GM12878 (cell line): Measurements from ENCODE around the gene DDX27. TPM values are rescaled to one million over a fixed set of nuclear protein-coding genes. Genes with fewer than 3 reads are reported as not detected.

Experiments
- ATAC-seq: fragments of 200-7000 bp; cut with Tn5 transposase; 3 replicates; pipeline ENCODE4 v1.9.1; 2020; ENCODE audit warnings: mild to moderate bottlenecking, moderate library complexity
- BruUV-seq: library from RNA; stranded (reverse); fragments of 400-500 nt; replicated peaks from 2 replicates; lab custom pipeline; 2021; lab: Mats Ljungman, UMichigan
- CTCF ChIA-PET: fragments of 300-600 bp; sonication (Branson Sonifier 250); formaldehyde crosslinking; extraction: SDS; loops from one replicate; lab custom pipeline; 2021; ENCODE audit warnings: inconsistent platforms; lab: Yijun Ruan, JAX
- POLR2A ChIA-PET: fragments of 350-600 bp; formaldehyde crosslinking; extraction: SDS; loops from one replicate; lab custom pipeline; 2021; ENCODE audit warnings: inconsistent platforms; lab: Charles Lee
- RAD21 ChIA-PET: fragments of 300-600 bp; sonication (Branson Sonifier 250); formaldehyde crosslinking; loops from one replicate; lab custom pipeline; 2023; ENCODE audit warnings: antibody characterized with exemption; ENCODE audit not compliant: unreplicated experiment; lab: Charles Lee
- SMC1A ChIA-PET: fragments of 300-600 bp; sonication (Branson Sonifier 250); formaldehyde crosslinking; loops from one replicate; lab custom pipeline; 2023; ENCODE audit not compliant: unreplicated experiment, uncharacterized antibody; lab: Charles Lee
- DNase-seq: peaks from one replicate; pipeline ENCODE4 v3.0.0-alpha.2; 2011; ENCODE audit warnings: low read depth, low spot score
- FAIRE-seq: peaks from 3 replicates; lab custom pipeline; 2011; peaks lifted over from hg19 to GRCh38; lab: Jason Lieb, UNC
- H2AFZ ChIP-seq: 2 replicates; pipeline ENCODE4 v1.6.0; 2011; ENCODE audit warnings: low read depth, low read length, control low read depth; ENCODE audit not compliant: control insufficient read depth
- H3K27ac ChIP-seq: 2 replicates; pipeline ENCODE4 v1.5.1; 2011; ENCODE audit warnings: control low read depth; ENCODE audit not compliant: control insufficient read depth, insufficient read depth
- H3K27me3 ChIP-seq, 2 experiments: replicated peaks in 1 of 2; 2 replicates each; pipeline versions ENCODE4 v1.6.0 to v1.6.1; 2011; ENCODE audit warnings: low read length in 1 of 2; ENCODE audit not compliant: control insufficient read depth in 2 of 2, insufficient read depth in 2 of 2
- H3K36me3 ChIP-seq, 2 experiments: 2 replicates each; pipeline ENCODE4 v1.5.1; 2011; ENCODE audit warnings: low read length in 1 of 2; ENCODE audit not compliant: control insufficient read depth in 2 of 2, insufficient read depth in 2 of 2
- H3K4me1 ChIP-seq: 2 replicates; pipeline ENCODE4 v1.6.1; 2011; ENCODE audit warnings: mild to moderate bottlenecking, low read length, moderate library complexity, mixed read lengths; ENCODE audit not compliant: control insufficient read depth, insufficient read depth
- H3K4me2 ChIP-seq: 2 replicates; pipeline ENCODE4 v1.6.0; 2011; ENCODE audit warnings: control low read depth; ENCODE audit not compliant: control insufficient read depth, insufficient read depth
- H3K4me3 ChIP-seq: fragments of 200-600 bp; sonication (generic); 2 replicates; pipeline ENCODE4 v1.5.1; 2016
- H3K79me2 ChIP-seq: 2 replicates; pipeline ENCODE4 v1.6.0; 2011; ENCODE audit warnings: low read length; ENCODE audit not compliant: control insufficient read depth, insufficient read depth
- H3K9ac ChIP-seq: 2 replicates; pipeline ENCODE4 v1.8.0; 2011; ENCODE audit warnings: low read length, control low read depth, mixed read lengths; ENCODE audit not compliant: control insufficient read depth, insufficient read depth
- H3K9me3 ChIP-seq: replicated peaks from 3 replicates; pipeline ENCODE4 v1.5.1; 2011; ENCODE audit warnings: mild to moderate bottlenecking, low read length; ENCODE audit not compliant: control insufficient read depth, insufficient read depth
- H4K20me1 ChIP-seq: 2 replicates; pipeline ENCODE4 v1.6.0; 2011; ENCODE audit not compliant: control insufficient read depth, insufficient read depth
- BACH1 ChIP-seq: fragments of 450-650 bp; IDR thresholded peaks from 2 replicates; pipeline ENCODE4 v1.6.1; 2017; ENCODE audit warnings: mild to moderate bottlenecking, borderline replicate concordance
- CBFB ChIP-seq: IDR thresholded peaks from 2 replicates; pipeline ENCODE4 v1.6.1; 2016; ENCODE audit warnings: antibody characterized with exemption, low read depth
- CHD1 ChIP-seq: IDR thresholded peaks from 2 replicates; pipeline ENCODE4 v1.6.1; 2012; ENCODE audit warnings: low read depth, low read length, improper control_type of control experiment
- IRF4 ChIP-seq: IDR thresholded peaks from 2 replicates; pipeline ENCODE4 v1.6.1; 2011; ENCODE audit warnings: low read depth, low read length
- LARP7 ChIP-seq: fragments of 450-650 bp; IDR thresholded peaks from 2 replicates; pipeline ENCODE4 v1.6.1; 2017; ENCODE audit warnings: mild to moderate bottlenecking
- MXI1 ChIP-seq: fragments of 150-350 bp; IDR thresholded peaks from 2 replicates; pipeline ENCODE4 v1.6.1; 2011; ENCODE audit warnings: low read depth, mild to moderate bottlenecking, inconsistent platforms, low read length, improper control_type of control experiment
- NFIC ChIP-seq: IDR thresholded peaks from 2 replicates; pipeline ENCODE4 v1.6.1; 2012; ENCODE audit warnings: low read depth, mild to moderate bottlenecking, inconsistent platforms, low read length, moderate library complexity
- NFXL1 ChIP-seq: fragments of 450-650 bp; IDR thresholded peaks from 2 replicates; pipeline ENCODE4 v1.6.1; 2017; ENCODE audit warnings: antibody characterized with exemption, mild to moderate bottlenecking, borderline replicate concordance
- RAD21 ChIP-seq: IDR thresholded peaks from 2 replicates; pipeline ENCODE4 v1.6.1; 2011; ENCODE audit warnings: mild to moderate bottlenecking, low read depth, low read length, moderate library complexity; ENCODE audit not compliant: insufficient read depth
- YY1 ChIP-seq: IDR thresholded peaks from 2 replicates; pipeline ENCODE4 v1.6.1; 2011; ENCODE audit warnings: low read depth, mild to moderate bottlenecking, low read length
- WGBS: methylation state at CpG from one replicate; pipeline ENCODE4 v1.1.6; 2016; ENCODE audit warnings: low lambda C conversion rate; ENCODE audit not compliant: insufficient replicate concordance, insufficient coverage; ENCODE audit errors: missing lambda C conversion rate; 5-methylcytosine and 5-hydroxymethylcytosine counted together
- in situ Hi-C: fragments of 300-500 bp; cut with MboI; formaldehyde crosslinking; loops from 9 replicates; pipeline ENCODE4 v1.14.3; 2018; ENCODE audit warnings: mixed read lengths
- intact Hi-C: fragments of 100-400 bp; cut with micrococcal nuclease; formaldehyde crosslinking; loops from one replicate; pipeline ENCODE4 v1.14.2; 2022; ENCODE audit not compliant: unreplicated experiment
- polyA plus RNA-seq, 11 experiments: library from polyadenylated mRNA; depleted of rRNA in 4 of 11; unstranded in 6 of 11; stranded (reverse) in 5 of 11; fragments of >200 nt; fragmentation: Nextera tagmentation in 4 of 11; fragmentation: Illumina TruSeq in 1 of 11; extraction: Ambion mirVana in 4 of 11; extraction: Trizol in 1 of 11; gene quantifications; 1 replicate in 1 of 11; 2 replicates in 10 of 11; pipeline versions ENCODE4 v1.2.1 to v1.2.3, GENCODE V29; 2011 to 2016; ENCODE audit warnings: inconsistent platforms in 2 of 11, missing spikeins in 2 of 11, low read depth in 1 of 11
- total RNA-seq, 4 experiments: library from RNA; depleted of rRNA in 3 of 4; stranded (reverse); fragments of >200 nt in 3 of 4; fragmentation: Illumina TruSeq in 1 of 4; extraction: Trizol in 1 of 4; gene quantifications; 2 replicates each; pipeline versions ENCODE4 v1.2.1 to v1.2.3, GENCODE V29; 2013 to 2021
- TF ChIP-seq, protein P1 (sequence below): IDR thresholded peaks from 2 replicates; pipeline ENCODE4 v1.6.1; 2012; ENCODE audit warnings: low read depth, low read length, improper control_type of control experiment
- TF ChIP-seq, protein P2 (sequence below): fragments of 450-650 bp; formaldehyde crosslinking; IDR thresholded peaks from 2 replicates; pipeline ENCODE4 v1.4.0; 2020; ENCODE audit warnings: mild to moderate bottlenecking, moderate library complexity
- TF ChIP-seq, protein P3 (sequence below): IDR thresholded peaks from 2 replicates; pipeline ENCODE4 v1.6.1; 2012; ENCODE audit warnings: mild to moderate bottlenecking, low read depth, low read length
- TF ChIP-seq, protein P4 (sequence below): IDR thresholded peaks from 2 replicates; pipeline ENCODE4 v1.6.1; 2012; ENCODE audit warnings: low read depth, low read length, improper control_type of control experiment

DDX27 gene
- total and polyA plus RNA-seq, 10 of the 15 experiments (the other 5 are each of a cell fraction or from before 2014, with no cell fraction given), result 19.8 to 78.8 (median 54.9) TPM

DNA sequence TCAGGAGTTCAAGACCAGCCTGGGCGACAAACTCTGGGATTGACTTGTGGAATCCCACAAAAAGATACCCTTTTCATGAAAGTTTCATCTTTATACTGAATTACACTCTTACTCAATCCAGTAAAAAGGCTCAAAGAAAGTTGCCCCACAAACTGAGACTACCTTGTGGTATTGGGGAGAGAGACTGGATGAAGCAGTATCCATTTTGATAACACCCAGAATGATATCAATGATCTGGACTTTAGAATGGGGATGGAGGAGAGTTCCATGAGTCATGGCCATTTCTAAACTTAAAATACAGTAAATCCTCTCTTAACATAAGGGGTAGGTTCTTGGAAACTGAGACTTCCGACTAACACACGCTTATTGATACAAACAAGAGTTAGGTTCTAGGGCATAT lies 35.8 kb upstream of the DDX27 start:
- peak overlapping the region; percentile 21; the same call in 1 of the 2 replicates for H3K4me2 ChIP-seq
- SMC1A ChIA-PET, result interaction anchor here (0.8 to 13.5 kb wide), 8 partner anchors 11 to 229 kb away, joined by 3 to 271 read pairs (median 20); no protein-coding TSS in a partner anchor
- no peak for DNase-seq
- no peak for FAIRE-seq
- no peaks in the 10 kb centered on the region for H3K36me3 ChIP-seq
- in situ Hi-C loops (no loop called here), intact Hi-C loops (loop anchor here (5.0 kb wide), 1 partner anchor 94 kb away; the partner anchor contains the start of gene ZNFX1)
- RAD21 ChIA-PET, result interaction anchor here (0.8 to 10.7 kb wide), 6 partner anchors 16 to 54 kb away, joined by 4 to 197 read pairs (median 6); partner anchors contain the start of gene DDX27
- no peaks in the 10 kb centered on the region for H3K27me3 ChIP-seq
- POLR2A ChIA-PET, result interaction anchor here (0.7 to 14.2 kb wide), 4 partner anchors 17 to 358 kb away, joined by 3 to 214 read pairs (median 6); no protein-coding TSS in a partner anchor
- ATAC-seq, result no peak
- peaks cover 16% of the 10 kb centered on the region; the same call in 1 of the 2 replicates for H3K4me1 ChIP-seq
- H3K4me3 ChIP-seq, result peak overlapping the region; percentile 53
- H3K9me3 ChIP-seq, result no peaks in the 10 kb centered on the region; the same call in 2 of the 3 replicates
- H2AFZ ChIP-seq, result no peak overlapping the region
- CTCF ChIA-PET, result interaction anchor here (0.9 to 10.1 kb wide), 5 partner anchors 11 to 51 kb away, joined by 3 to 113 read pairs (median 6); partner anchors contain the start of gene DDX27
- no peak overlapping the region for H3K27ac ChIP-seq
- no TSS peak for BruUV-seq
- no peak overlapping the region for H3K9ac ChIP-seq
- WGBS, result 82% methylated on average over 3 of the region's 3 CpGs
- H3K79me2 ChIP-seq, result peaks cover 89% of the 10 kb centered on the region
- no peaks in the 10 kb centered on the region; the same call in 1 of the 2 replicates for H4K20me1 ChIP-seq
- no peak for TF ChIP-seq CBFB
- no peak for TF ChIP-seq IRF4
- TF ChIP-seq MXI1, result no peak
- TF ChIP-seq CHD1, result no peak
- TF ChIP-seq BACH1, result no peak
- TF ChIP-seq, protein P1, sequence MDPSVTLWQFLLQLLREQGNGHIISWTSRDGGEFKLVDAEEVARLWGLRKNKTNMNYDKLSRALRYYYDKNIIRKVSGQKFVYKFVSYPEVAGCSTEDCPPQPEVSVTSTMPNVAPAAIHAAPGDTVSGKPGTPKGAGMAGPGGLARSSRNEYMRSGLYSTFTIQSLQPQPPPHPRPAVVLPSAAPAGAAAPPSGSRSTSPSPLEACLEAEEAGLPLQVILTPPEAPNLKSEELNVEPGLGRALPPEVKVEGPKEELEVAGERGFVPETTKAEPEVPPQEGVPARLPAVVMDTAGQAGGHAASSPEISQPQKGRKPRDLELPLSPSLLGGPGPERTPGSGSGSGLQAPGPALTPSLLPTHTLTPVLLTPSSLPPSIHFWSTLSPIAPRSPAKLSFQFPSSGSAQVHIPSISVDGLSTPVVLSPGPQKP, result no peak
- TF ChIP-seq YY1, result no peak
- TF ChIP-seq RAD21, result no peak
- TF ChIP-seq NFXL1, result no peak
- no peak for TF ChIP-seq NFIC
- TF ChIP-seq, protein P2, sequence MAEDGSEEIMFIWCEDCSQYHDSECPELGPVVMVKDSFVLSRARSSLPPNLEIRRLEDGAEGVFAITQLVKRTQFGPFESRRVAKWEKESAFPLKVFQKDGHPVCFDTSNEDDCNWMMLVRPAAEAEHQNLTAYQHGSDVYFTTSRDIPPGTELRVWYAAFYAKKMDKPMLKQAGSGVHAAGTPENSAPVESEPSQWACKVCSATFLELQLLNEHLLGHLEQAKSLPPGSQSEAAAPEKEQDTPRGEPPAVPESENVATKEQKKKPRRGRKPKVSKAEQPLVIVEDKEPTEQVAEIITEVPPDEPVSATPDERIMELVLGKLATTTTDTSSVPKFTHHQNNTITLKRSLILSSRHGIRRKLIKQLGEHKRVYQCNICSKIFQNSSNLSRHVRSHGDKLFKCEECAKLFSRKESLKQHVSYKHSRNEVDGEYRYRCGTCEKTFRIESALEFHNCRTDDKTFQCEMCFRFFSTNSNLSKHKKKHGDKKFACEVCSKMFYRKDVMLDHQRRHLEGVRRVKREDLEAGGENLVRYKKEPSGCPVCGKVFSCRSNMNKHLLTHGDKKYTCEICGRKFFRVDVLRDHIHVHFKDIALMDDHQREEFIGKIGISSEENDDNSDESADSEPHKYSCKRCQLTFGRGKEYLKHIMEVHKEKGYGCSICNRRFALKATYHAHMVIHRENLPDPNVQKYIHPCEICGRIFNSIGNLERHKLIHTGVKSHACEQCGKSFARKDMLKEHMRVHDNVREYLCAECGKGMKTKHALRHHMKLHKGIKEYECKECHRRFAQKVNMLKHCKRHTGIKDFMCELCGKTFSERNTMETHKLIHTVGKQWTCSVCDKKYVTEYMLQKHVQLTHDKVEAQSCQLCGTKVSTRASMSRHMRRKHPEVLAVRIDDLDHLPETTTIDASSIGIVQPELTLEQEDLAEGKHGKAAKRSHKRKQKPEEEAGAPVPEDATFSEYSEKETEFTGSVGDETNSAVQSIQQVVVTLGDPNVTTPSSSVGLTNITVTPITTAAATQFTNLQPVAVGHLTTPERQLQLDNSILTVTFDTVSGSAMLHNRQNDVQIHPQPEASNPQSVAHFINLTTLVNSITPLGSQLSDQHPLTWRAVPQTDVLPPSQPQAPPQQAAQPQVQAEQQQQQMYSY (CRISPR knock-in tag), result no peak
- TF ChIP-seq, protein P3, sequence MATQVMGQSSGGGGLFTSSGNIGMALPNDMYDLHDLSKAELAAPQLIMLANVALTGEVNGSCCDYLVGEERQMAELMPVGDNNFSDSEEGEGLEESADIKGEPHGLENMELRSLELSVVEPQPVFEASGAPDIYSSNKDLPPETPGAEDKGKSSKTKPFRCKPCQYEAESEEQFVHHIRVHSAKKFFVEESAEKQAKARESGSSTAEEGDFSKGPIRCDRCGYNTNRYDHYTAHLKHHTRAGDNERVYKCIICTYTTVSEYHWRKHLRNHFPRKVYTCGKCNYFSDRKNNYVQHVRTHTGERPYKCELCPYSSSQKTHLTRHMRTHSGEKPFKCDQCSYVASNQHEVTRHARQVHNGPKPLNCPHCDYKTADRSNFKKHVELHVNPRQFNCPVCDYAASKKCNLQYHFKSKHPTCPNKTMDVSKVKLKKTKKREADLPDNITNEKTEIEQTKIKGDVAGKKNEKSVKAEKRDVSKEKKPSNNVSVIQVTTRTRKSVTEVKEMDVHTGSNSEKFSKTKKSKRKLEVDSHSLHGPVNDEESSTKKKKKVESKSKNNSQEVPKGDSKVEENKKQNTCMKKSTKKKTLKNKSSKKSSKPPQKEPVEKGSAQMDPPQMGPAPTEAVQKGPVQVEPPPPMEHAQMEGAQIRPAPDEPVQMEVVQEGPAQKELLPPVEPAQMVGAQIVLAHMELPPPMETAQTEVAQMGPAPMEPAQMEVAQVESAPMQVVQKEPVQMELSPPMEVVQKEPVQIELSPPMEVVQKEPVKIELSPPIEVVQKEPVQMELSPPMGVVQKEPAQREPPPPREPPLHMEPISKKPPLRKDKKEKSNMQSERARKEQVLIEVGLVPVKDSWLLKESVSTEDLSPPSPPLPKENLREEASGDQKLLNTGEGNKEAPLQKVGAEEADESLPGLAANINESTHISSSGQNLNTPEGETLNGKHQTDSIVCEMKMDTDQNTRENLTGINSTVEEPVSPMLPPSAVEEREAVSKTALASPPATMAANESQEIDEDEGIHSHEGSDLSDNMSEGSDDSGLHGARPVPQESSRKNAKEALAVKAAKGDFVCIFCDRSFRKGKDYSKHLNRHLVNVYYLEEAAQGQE, result no peak
- TF ChIP-seq, protein P4, sequence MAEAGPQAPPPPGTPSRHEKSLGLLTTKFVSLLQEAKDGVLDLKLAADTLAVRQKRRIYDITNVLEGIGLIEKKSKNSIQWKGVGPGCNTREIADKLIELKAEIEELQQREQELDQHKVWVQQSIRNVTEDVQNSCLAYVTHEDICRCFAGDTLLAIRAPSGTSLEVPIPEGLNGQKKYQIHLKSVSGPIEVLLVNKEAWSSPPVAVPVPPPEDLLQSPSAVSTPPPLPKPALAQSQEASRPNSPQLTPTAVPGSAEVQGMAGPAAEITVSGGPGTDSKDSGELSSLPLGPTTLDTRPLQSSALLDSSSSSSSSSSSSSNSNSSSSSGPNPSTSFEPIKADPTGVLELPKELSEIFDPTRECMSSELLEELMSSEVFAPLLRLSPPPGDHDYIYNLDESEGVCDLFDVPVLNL, result no peak
- no peak for TF ChIP-seq LARP7
